ENCODE data around the gene MTFMT.

DNA sequence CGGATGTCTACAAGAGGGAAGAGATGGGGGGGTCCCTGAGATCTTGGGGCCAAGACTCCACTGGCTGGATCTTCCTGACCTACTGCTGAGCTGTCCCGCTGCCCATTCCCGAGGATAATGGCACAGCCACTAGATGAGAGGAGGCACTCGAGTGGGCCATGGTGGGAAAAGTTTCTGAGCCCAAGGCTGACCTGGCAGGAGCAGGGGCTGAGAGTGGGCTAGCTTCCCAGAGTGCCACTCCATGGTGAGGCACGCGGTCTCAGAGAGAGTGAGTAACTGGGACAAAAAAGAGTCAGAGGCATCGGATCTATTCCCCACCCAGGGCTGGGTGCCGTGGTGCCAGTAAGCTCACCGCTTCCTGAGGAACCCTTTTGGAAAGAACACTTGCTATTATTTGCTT lies 26.7 kb upstream of the MTFMT start:
- TF ChIP-seq FOXM1 (IDR thresholded peaks at IDR 0.05; ENCODE audit: borderline replicate concordance, low read depth) = no peak
- TF ChIP-seq TEAD4 (IDR thresholded peaks at IDR 0.05) = no peak
- no peak for TF ChIP-seq EGR1 (IDR thresholded peaks at IDR 0.05)
- TF ChIP-seq, protein P1, sequence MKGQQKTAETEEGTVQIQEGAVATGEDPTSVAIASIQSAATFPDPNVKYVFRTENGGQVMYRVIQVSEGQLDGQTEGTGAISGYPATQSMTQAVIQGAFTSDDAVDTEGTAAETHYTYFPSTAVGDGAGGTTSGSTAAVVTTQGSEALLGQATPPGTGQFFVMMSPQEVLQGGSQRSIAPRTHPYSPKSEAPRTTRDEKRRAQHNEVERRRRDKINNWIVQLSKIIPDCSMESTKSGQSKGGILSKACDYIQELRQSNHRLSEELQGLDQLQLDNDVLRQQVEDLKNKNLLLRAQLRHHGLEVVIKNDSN (IDR thresholded peaks at IDR 0.05) = no peak
- no peak for TF ChIP-seq YY1 (IDR thresholded peaks at IDR 0.05; ENCODE audit: low read depth)
- no peak for TF ChIP-seq EP300 (IDR thresholded peaks at IDR 0.05; ENCODE audit: borderline replicate concordance)
- no peak for TF ChIP-seq CREB1 (IDR thresholded peaks at IDR 0.05; ENCODE audit: low read depth)
- TF ChIP-seq, protein P2, sequence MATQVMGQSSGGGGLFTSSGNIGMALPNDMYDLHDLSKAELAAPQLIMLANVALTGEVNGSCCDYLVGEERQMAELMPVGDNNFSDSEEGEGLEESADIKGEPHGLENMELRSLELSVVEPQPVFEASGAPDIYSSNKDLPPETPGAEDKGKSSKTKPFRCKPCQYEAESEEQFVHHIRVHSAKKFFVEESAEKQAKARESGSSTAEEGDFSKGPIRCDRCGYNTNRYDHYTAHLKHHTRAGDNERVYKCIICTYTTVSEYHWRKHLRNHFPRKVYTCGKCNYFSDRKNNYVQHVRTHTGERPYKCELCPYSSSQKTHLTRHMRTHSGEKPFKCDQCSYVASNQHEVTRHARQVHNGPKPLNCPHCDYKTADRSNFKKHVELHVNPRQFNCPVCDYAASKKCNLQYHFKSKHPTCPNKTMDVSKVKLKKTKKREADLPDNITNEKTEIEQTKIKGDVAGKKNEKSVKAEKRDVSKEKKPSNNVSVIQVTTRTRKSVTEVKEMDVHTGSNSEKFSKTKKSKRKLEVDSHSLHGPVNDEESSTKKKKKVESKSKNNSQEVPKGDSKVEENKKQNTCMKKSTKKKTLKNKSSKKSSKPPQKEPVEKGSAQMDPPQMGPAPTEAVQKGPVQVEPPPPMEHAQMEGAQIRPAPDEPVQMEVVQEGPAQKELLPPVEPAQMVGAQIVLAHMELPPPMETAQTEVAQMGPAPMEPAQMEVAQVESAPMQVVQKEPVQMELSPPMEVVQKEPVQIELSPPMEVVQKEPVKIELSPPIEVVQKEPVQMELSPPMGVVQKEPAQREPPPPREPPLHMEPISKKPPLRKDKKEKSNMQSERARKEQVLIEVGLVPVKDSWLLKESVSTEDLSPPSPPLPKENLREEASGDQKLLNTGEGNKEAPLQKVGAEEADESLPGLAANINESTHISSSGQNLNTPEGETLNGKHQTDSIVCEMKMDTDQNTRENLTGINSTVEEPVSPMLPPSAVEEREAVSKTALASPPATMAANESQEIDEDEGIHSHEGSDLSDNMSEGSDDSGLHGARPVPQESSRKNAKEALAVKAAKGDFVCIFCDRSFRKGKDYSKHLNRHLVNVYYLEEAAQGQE (IDR thresholded peaks at IDR 0.05; ENCODE audit: low read depth) = no peak
- TF ChIP-seq CEBPB (IDR thresholded peaks at IDR 0.05) = no peak
- TF ChIP-seq TAF1 (IDR thresholded peaks at IDR 0.05; ENCODE audit: low read depth) = no peak
- no peak for TF ChIP-seq NFIC (IDR thresholded peaks at IDR 0.05)
- TF ChIP-seq, protein P3, sequence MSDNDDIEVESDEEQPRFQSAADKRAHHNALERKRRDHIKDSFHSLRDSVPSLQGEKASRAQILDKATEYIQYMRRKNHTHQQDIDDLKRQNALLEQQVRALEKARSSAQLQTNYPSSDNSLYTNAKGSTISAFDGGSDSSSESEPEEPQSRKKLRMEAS (IDR thresholded peaks at IDR 0.05) = no peak
- no peak for TF ChIP-seq ZBTB7A (IDR thresholded peaks at IDR 0.05; ENCODE audit: low read depth)

All from Ishikawa (cell line).